Hepatocyte (in vitro differentiated cells): ENCODE measurements around the gene SBF2.

ENCODE experiments used
- EZH2phosphoT487 ChIP-seq: fragments of 200-600 bp; sonication (generic); IDR thresholded peaks from one replicate; pipeline ENCODE4 v1.6.1; 2018; ENCODE audit warnings: antibody characterized with exemption, mild to moderate bottlenecking, low read depth, moderate library complexity; ENCODE audit not compliant: unreplicated experiment, severe bottlenecking
- TF ChIP-seq, protein P1 (sequence below): fragments of 200-600 bp; sonication (generic); IDR thresholded peaks from 2 replicates; pipeline ENCODE4 v1.5.1; 2016; ENCODE audit warnings: antibody characterized with exemption, mild to moderate bottlenecking; ENCODE audit not compliant: poor library complexity

DNA sequence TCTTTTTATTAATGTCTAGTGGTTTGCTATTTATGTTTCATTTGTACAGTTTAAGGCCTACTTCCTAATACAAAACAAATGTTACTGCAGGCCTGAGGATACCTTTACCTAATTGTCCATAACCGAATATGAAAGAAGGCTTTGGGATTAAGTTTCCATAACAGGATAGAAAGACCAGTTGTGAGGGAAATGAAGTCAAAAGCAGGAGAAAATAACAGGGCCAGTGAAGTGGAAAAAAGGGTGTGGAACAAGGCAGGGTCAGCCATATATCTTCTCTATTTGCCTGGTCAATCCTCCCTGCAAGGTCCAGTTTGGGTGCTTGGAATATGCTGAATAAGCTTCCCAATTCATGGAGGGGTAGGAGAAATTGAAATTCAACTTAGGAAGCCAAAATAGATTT, 418.6 kb downstream of the SBF2 start:
- TF ChIP-seq, protein P1, sequence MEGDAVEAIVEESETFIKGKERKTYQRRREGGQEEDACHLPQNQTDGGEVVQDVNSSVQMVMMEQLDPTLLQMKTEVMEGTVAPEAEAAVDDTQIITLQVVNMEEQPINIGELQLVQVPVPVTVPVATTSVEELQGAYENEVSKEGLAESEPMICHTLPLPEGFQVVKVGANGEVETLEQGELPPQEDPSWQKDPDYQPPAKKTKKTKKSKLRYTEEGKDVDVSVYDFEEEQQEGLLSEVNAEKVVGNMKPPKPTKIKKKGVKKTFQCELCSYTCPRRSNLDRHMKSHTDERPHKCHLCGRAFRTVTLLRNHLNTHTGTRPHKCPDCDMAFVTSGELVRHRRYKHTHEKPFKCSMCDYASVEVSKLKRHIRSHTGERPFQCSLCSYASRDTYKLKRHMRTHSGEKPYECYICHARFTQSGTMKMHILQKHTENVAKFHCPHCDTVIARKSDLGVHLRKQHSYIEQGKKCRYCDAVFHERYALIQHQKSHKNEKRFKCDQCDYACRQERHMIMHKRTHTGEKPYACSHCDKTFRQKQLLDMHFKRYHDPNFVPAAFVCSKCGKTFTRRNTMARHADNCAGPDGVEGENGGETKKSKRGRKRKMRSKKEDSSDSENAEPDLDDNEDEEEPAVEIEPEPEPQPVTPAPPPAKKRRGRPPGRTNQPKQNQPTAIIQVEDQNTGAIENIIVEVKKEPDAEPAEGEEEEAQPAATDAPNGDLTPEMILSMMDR: no peak
- no peak for TF ChIP-seq EZH2phosphoT487
